Activated T-cell treated with anti-CD3 and anti-CD28 coated beads for 24 hours (primary cell): ENCODE data around the gene PGBD4.
"Not testable (repeated sequence)": the region's sequence is repeated elsewhere in the genome, so short reads cannot be mapped to it uniquely, and the experiment has no call there.

Source experiments
- DNase-seq: peaks from one replicate; pipeline ENCODE4 v3.0.0-alpha.2; 2020; ENCODE audit warnings: low read depth

PGBD4 gene

GRCh38 chr15:34114215-34114614, 12.3 kb downstream of the PGBD4 start:
- DNase-seq, result no peak

GRCh38 chr15:34114739-34115138, 12.9 kb downstream of the PGBD4 start:
- DNase-seq, result no peak

GRCh38 chr15:34116620-34117019, 14.7 kb downstream of the PGBD4 start:
- no peak for DNase-seq

GRCh38 chr15:34119291-34119690, 17.4 kb downstream of the PGBD4 start:
- DNase-seq, result no peak

GRCh38 chr15:34120420-34120819, 18.5 kb downstream of the PGBD4 start:
- not testable (repeated sequence) for DNase-seq

- not testable (repeated sequence) for DNase-seq
Measured at GRCh38 chr15:34121786-34122185, 19.9 kb downstream of the PGBD4 start.

GRCh38 chr15:34122771-34123183, 20.9 kb downstream of the PGBD4 start:
- no peak for DNase-seq

- DNase-seq, result no peak
Measured at GRCh38 chr15:34124651-34125050, 22.8 kb downstream of the PGBD4 start.

GRCh38 chr15:34125945-34126344, 24.1 kb downstream of the PGBD4 start:
- DNase-seq, result no peak

GRCh38 chr15:34126522-34126921, 24.6 kb downstream of the PGBD4 start:
- DNase-seq, result no peak

- DNase-seq, result no peak
Measured at GRCh38 chr15:34128898-34129297, 27.0 kb downstream of the PGBD4 start.

- DNase-seq, result no peak
Measured at GRCh38 chr15:34132881-34133280, 31.0 kb downstream of the PGBD4 start.

- DNase-seq, result no peak
Measured at GRCh38 chr15:34133511-34133910, 31.6 kb downstream of the PGBD4 start.

GRCh38 chr15:34147371-34148140, 45.7 kb downstream of the PGBD4 start:
- no peak for DNase-seq

GRCh38 chr15:34154725-34155204, 52.9 kb downstream of the PGBD4 start:
- DNase-seq, result no peak

- no peak for DNase-seq
Measured at GRCh38 chr15:34155859-34156258, 54.0 kb downstream of the PGBD4 start.
